Stimulated activated CD8-positive, alpha-beta memory T cell treated with anti-CD3 and anti-CD28 coated beads, Interleukin-4, amount 100 ng/mL, for 1 hour (primary cell): ENCODE results near the gene RPL4.

Source experiments
- DNase-seq, 2 donors: peaks; one replicate each; pipeline ENCODE4 v3.0.0-alpha.2; 2020; ENCODE audit warnings: low read depth in 2 of 2, low spot score in 1 of 2

Gene RPL4

GRCh38 chr15:66459818-66460615 is 44.6 kb downstream of the RPL4 start:
- DNase-seq, result no peak

DNA sequence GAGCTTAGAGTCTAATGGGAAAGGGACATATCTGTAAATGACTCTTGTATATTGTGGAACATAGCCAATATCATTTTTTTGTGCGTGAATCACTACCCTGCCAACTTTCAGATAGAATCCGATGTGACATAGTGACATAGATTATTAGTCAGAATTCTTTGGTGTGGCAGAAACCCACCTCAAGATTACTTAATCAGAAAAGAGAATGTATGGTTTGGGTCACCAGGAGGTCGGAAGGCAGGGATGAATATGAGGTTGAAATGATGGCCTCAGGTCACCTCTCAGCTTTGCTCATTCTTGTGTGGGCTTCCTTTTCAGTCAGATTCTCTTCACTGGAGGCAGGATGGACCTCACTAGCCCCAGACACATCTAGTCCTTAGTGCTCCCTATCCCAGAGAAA is 48.4 kb downstream of the RPL4 start:
- DNase-seq, result no peak

DNA sequence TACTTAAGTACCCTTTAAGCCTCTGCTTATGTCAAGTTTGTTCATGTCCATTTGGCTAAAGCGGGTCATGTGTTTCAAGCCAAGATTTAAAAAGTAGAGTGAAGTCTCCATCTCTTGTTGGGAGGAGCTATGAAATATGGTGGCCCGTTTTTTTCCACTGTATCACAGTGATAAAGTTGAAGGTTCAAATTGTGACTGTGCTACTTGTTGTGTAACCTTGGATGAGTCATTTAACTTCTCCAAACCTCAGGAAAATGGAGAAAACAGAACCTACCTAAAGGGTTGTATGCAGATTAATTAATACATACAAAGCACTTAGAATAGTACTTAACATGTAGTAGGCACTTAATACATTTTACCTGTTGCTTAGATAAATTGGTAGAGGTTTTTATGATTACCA is 50.5 kb downstream of the RPL4 start:
- no peak for DNase-seq

DNA sequence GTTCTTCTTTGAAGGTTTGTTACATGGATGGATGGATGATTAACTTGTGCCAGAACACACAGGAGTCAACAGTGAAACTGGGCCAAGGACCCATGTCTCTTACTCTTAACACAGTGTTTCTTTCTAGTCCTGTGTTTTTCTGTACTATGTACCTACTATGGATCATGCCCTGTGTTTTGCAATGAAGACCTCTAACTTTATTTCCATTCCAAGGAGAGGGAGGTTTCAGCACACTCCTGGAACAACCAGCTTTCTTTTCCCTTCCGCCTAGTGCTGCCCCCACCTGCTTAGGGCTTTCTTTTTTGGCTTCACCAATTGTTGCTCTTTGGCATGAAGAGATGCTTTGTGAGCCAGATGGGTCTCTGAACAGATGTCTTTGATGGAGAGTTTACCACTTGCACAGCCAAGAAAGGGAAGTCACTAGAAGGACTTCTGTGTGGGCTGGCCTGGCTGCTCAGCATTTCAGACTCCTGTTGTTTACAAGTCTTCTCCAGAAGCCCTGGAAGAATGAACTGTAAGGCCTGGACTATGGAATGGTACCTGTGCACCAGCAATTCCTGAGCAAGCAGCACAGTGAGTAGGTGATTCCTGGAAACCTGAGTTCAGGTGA is 51.6 kb downstream of the RPL4 start:
- DNase-seq, result no peak

- DNase-seq, result no peak
Measured at GRCh38 chr15:66452420-66452819, 52.2 kb downstream of the RPL4 start.
